GM11168 (cell line): Measurements from ENCODE around the gene GAGE12J.
"Not testable (repeated sequence)": the region's sequence is repeated elsewhere in the genome, so short reads cannot be mapped to it uniquely, and the experiment has no call there.

Source experiments
- in situ Hi-C: fragments of 300-500 bp; cut with MboI; formaldehyde crosslinking; loops from one replicate; pipeline ENCODE4 v1.12.0; 2022; ENCODE audit warnings: low sequenced_read_pairs; ENCODE audit not compliant: unreplicated experiment

GAGE12J gene

DNA sequence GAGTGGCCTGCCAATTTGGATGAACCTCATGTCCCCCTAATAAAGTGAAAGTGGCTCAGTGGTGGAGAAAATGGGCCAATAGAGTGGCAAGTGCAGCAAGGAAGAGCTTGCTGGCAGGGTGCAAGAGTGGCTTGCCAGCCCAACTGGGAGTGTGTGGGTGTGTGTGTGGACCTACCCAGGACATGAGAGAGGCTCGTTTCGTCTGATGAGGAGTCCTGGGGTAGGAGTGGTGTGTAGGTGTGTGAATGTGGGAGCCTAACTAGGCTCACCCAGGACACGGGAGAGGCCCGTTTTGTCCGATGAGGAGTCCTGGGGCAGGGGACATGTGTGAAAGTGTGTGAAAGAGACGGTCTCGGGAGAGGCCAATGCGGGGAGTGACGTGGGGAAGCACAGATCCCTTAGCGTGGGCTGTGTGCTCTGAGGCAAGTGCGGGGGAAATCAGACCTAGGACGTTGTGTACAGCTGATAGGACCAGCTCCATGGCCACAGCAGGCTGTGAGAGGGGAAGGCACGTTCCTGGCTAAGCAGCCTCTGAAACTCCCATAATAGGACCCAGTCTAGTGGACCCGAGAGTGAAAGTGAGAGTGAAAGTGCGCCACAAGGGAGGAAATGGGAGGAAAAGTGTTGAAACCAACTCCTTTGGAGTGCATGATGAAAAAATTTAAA, 13.1 kb upstream of the GAGE12J start:
- in situ Hi-C loops = no loop called here

DNA sequence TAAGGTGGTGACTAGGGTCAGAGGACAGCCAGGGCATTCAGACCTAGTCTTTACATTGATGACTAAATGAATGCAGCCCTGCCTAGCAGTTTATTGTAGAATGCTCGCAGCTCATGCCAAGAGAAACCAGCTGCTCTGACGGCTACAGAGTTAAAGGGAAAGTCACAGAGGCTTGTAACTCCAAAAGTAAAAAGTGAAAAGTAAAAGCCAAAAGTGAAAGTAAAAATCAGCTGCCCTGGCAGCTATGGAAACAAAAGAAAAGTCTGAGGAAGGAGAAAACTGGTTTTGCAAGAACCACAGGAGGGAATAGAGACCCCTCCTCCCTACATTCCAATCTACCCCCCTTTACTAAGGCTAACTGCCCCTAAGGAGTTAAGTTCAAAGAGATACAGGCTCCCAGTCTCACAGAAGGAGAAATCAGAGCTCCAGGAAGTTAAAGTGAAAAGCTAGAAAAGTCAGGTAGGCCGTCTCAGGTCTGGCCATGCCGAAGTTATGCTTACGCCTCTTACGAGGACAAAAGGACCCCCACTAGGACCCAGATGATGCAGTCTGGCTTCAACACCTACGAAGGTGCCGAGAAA, 12.3 kb upstream of the GAGE12J start:
- in situ Hi-C loops = no loop called here

DNA sequence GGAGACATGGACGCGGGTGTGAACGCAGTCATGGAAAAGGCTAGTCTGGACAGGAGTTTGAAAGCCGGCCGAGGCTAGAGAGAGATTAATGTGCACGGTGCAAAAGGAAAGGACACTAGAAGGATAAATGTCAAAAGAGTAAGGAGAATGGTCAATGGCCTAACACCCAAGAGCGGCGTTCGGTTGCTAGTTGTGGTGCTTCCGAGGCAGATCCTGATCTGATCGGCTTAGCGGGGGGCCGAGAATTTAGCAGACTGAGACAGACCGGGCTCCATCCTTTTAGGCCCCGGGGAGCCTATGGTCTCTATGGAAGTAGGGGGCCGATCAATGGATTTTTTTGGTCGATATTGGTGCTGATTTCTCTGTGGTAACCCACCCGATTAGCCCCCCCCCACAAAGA, 11.5 kb upstream of the GAGE12J start:
- in situ Hi-C loops = no loop called here

DNA sequence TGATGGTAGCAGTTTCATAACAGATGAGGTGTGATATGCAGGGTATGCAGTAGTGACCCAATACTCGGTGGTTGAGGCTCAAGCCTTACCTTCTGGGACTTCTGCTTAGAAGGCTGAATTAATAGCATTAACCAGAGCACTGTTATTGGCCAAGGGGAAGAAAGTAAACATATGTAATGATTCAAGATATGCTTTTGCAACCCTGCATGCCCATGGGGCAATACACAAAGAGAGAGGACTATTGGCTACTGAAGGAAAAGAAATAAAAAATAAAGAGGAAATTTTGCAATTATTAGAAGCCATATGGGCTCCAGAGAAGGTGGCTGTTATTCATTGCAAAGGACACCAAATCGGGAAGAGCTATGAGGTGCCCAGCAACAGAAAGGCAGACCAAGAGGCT, 9.7 kb upstream of the GAGE12J start:
- in situ Hi-C loops = no loop called here

DNA sequence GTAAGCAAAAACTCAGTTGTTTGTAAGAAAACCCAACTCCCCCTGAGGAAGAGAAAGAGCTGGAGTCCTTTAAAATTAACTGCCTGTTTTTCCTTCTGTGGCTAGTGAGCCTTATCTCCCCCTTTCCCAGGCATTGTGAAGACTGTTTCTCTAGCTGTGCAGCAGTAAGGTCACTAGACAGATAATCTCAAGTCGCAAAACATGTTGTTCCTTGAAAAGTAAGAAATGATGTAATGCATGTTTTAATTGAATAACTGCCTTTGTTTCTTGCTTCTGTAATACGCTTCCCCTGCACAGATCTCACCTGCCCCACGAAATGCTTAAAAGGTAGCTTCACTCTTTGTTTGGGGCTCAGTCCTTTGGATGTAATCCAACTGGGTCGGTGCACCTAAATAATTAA, 5.8 kb upstream of the GAGE12J start:
- in situ Hi-C loops = no loop called here

DNA sequence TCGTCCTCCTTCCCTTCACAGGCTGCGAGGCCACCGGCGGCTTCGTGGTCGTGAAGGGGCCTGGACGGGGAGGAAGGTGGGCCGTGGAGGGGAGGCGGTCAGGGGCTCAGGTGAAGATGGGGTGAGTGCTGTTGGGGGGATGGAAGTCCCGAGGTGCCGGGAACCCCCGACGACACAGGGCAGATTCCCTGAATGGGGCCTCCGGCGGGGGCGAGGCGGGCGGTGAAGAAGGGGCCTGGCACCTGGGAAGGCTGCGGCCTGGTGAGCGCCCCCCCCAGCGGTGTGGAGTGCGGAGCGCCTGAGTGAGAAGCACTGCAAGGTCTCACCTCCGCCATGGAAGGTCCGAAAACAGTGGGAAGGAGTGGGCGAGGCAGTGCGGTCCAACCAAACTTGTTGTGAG, 429 bp downstream of the GAGE12J start:
- in situ Hi-C loops = not testable (repeated sequence)

DNA sequence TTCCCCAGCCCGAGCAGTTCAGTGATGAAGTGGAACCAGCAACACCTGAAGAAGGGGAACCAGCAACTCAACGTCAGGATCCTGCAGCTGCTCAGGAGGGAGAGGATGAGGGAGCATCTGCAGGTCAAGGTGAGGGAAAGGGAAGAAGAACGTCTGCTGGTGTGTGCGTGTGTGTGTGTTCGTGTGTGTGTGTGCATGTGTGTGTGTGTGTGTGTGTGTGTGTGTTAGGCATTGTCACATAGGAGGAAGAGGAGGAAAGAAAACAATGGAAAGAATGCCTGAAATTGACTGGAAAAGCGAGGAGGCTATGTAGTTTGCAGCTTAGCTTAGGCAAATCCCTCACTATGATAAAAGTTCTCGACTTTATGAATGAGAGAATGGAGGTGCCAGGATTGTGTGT, 1.9 kb downstream of the GAGE12J start:
- in situ Hi-C loops = not testable (repeated sequence)

DNA sequence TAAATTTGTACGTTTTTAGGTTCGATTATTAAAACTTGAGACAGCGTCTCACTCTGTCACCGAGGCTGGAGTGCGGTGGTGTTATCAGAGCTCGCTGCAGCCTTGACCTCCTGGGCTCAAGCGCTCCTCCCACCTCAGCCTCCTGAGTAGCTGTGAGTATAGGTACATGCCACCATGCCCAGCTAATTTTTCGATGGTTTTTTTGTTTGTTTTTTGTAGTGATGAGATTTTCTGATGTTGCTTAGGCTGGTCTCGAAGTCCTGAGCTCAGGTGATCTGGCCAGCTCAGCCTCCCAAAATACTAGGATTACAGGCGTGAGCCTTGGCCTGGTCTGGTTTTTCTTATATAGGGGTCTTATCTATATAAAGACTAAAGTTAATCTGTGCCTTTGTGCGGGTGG, 8.6 kb downstream of the GAGE12J start:
- in situ Hi-C loops = loop anchor here (25.0 kb wide), 1 partner anchor 332 kb away; no protein-coding TSS in a partner anchor

DNA sequence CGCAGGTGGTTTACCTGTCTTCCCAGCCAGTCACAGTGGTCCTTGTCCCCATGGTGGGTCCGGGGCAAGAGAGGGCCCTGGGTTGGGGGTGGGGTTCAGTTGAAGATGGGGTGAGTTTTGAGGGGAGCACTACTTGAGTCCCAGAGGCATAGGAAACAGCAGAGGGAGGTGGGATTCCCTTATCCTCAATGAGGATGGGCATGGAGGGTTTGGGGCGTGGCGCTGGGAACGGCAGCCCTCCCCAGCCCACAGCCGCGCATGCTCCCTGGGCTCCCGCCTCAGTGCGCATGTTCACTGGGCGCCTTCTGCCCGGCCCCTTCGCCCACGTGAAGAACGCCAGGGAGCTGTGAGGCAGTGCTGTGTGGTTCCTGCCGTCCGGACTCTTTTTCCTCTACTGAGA, 9.4 kb downstream of the GAGE12J start, which contains the start of gene GAGE13:
Gene GAGE13, plus strand, starts transcription at position 301 of the 400 bp plus-strand sequence. CDS start 1,156 bp downstream, outside the sequence.
- in situ Hi-C loops = loop anchor here (25.0 kb wide), 1 partner anchor 331 kb away; no protein-coding TSS in a partner anchor

DNA sequence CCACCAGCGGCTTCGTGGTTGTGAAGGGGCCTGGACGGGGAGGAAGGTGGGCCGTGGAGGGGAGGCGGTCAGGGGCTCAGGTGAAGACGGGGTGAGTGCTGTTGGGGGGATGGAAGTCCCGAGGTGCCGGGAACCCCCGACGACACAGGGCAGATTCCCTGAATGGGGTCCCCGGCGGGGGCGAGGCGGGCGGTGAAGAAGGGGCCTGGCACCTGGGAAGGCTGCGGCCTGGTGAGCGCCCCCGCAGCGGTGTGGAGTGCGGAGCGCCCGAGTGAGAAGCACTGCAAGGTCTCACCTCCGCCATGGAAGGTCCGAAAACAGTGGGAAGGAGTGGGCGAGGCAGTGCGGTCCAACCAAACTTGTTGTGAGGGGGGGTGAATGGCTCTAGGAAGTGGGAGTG, 10.0 kb downstream of the GAGE12J start:
- in situ Hi-C loops = loop anchor here (25.0 kb wide), 1 partner anchor 330 kb away; no protein-coding TSS in a partner anchor

DNA sequence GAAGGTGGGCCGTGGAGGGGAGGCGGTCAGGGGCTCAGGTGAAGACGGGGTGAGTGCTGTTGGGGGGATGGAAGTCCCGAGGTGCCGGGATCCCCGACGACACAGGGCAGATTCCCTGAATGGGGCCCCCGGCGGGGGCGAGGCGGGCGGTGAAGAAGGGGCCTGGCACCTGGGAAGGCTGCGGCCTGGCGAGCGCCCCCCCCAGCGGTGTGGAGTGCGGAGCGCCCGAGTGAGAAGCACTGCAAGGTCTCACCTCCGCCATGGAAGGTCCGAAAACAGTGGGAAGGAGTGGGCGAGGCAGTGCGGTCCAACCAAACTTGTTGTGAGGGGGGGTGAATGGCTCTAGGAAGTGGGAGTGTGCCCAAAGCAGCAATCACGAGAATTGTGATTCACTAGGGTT, 19.6 kb downstream of the GAGE12J start:
- in situ Hi-C loops = loop anchor here (25.0 kb wide), 1 partner anchor 321 kb away; no protein-coding TSS in a partner anchor

DNA sequence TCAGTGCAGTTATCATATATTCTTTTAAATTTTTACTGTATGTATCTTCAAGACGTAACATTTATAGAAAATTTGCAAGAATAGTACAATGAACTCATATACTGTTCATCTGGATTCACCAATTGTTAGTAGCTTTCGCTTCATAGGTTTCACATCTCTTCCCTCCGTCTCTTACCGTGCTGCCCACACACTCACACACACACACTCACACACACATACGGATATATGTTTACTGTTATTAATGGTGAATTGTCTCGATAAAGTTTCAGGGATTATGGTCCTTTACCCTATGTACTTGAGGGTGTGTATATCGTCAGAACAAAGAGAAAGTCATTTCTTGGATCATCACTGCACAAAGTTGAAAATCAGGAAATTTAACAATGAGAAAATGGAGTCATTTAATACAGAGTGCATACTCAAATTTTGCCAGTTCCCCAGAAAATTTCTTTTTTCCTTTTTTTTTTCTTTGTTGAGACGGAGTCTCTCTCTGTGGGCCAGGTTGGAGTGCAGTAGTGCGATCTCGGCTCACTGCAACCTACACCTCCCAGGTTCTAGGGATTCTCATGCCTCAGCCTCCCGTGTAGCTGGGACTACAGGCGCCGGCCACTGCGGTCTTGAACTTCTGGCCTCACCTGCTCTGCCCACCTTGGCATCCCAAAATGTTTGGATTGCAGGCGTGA, 22.8 kb downstream of the GAGE12J start:
- in situ Hi-C loops = loop anchor here (25.0 kb wide), 1 partner anchor 318 kb away; no protein-coding TSS in a partner anchor

DNA sequence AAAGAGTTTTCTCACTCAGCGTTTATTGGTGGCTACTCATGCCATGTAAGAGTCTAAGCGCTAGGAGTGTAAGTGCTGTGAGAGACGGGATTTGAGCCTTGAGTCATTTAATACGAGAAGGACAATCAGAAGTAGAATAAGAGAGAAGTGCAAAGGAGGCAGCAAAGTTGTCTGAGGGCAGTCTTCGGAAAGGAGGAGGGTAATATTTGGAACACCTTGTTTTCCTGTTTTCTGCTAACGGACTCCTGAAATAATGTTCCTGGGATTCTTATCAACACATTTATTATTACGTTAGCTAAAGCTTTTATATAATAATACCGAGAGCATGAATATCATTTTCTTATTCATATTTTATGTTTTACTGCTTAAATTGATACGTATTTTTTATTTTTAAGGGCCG, 23.6 kb downstream of the GAGE12J start:
- in situ Hi-C loops = loop anchor here (25.0 kb wide), 1 partner anchor 317 kb away; no protein-coding TSS in a partner anchor

DNA sequence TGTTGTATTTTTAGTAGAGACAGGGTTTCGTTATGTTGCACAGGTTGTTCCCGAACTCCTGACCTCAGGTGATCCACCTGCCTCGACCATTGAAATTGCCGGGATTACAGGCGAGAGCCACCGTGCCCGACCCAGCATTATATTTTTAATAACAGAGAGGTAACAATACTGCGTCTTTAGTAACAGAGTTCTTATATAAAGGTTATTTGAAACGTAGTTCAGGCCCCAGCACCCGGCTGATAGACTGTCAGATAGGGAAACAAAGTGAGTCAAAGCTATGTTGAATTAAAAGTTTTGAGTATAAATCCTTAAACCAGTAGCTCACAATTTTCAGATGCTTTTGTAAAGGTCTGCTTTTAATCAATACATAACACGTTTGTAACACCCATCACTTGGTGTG, 24.3 kb downstream of the GAGE12J start:
- in situ Hi-C loops = loop anchor here (25.0 kb wide), 1 partner anchor 316 kb away; no protein-coding TSS in a partner anchor
